K562 (cell line): ENCODE results near the gene CNDP1. TPM values are rescaled to one million over a fixed set of nuclear protein-coding genes. Genes with fewer than 3 reads are reported as not detected.

Source experiments
- ATAC-seq: fragments of 200-7000 bp; cut with Tn5 transposase; 3 replicates; pipeline ENCODE4 v1.9.1; 2020; ENCODE audit warnings: moderate library complexity
- BruUV-seq: library from RNA; stranded (reverse); fragments of 400-500 nt; replicated peaks from 2 replicates; lab custom pipeline; 2021; lab: Mats Ljungman, UMichigan
- CTCF ChIA-PET: fragments of 300-600 bp; formaldehyde crosslinking; extraction: SDS; loops from one replicate; lab custom pipeline; 2021; ENCODE audit warnings: low intra/inter-chr PET ratio; lab: Yijun Ruan, JAX
- POLR2A ChIA-PET: fragments of 300-600, 350-650 bp; sonication (Branson Sonifier 250); formaldehyde crosslinking; extraction: SDS; loops from one replicate; lab custom pipeline; 2021; ENCODE audit warnings: antibody characterized with exemption, inconsistent platforms; lab: Yijun Ruan, JAX
- DNase-seq, 4 experiments: peaks; one replicate each; pipeline versions ENCODE4 v3.0.0 to v3.0.0-alpha.2; 2011 to 2018; ENCODE audit warnings: low spot score in 3 of 4, mixed read lengths in 3 of 4; ENCODE audit errors: extremely low read depth in 1 of 4
- FAIRE-seq: peaks from 2 replicates; lab custom pipeline; 2011; peaks lifted over from hg19 to GRCh38; lab: Jason Lieb, UNC
- H2AFZ ChIP-seq: 2 replicates; pipeline ENCODE4 v1.6.0; 2011; ENCODE audit warnings: low read depth, low read length, control low read depth, inconsistent platforms
- H3K27ac ChIP-seq: fragments of 200-600 bp; 3 replicates; pipeline ENCODE4 v1.8.0; 2011; ENCODE audit warnings: low read depth, mild to moderate bottlenecking, control low read depth, inconsistent platforms, low read length, moderate library complexity, mixed read lengths; ENCODE audit errors: extremely low read depth
- H3K27me3 ChIP-seq, 2 experiments: fragments of 300-600 bp in 1 of 2; 2 replicates in 1 of 2; 3 replicates in 1 of 2; pipeline versions ENCODE4 v1.6.0 to v1.8.0; 2011; ENCODE audit warnings: inconsistent platforms in 2 of 2, low read length in 2 of 2, mild to moderate bottlenecking in 1 of 2, mixed read lengths in 1 of 2, moderate library complexity in 1 of 2; ENCODE audit not compliant: control insufficient read depth in 2 of 2, insufficient read depth in 2 of 2
- H3K36me3 ChIP-seq: fragments of 300-600 bp; 3 replicates; pipeline ENCODE4 v1.8.0; 2011; ENCODE audit warnings: mild to moderate bottlenecking, low read length, inconsistent platforms; ENCODE audit not compliant: control insufficient read depth, insufficient read depth
- H3K4me1 ChIP-seq, 2 experiments: fragments of 200-600 bp in 1 of 2; replicated peaks in 1 of 2; 2 replicates in 1 of 2; 3 replicates in 1 of 2; pipeline versions ENCODE4 v1.5.1 to v1.8.0; 2011; ENCODE audit warnings: inconsistent platforms in 2 of 2, low read length in 2 of 2, mild to moderate bottlenecking in 1 of 2, mixed read lengths in 1 of 2, moderate library complexity in 1 of 2; ENCODE audit not compliant: control insufficient read depth in 2 of 2, insufficient read depth in 2 of 2
- H3K4me2 ChIP-seq: 2 replicates; pipeline ENCODE4 v1.6.1; 2011; ENCODE audit warnings: low read length, control low read depth, inconsistent platforms, mixed read lengths; ENCODE audit not compliant: insufficient read depth
- H3K4me3 ChIP-seq: fragments of 200-600 bp; sonication (generic), shearing (Covaris generic); 2 replicates; pipeline ENCODE4 v1.5.1; 2016; ENCODE audit warnings: control low read depth, inconsistent platforms
- H3K79me2 ChIP-seq: fragments of 200-600 bp; 3 replicates; pipeline ENCODE4 v1.8.0; 2011; ENCODE audit warnings: low read length, inconsistent platforms; ENCODE audit not compliant: control insufficient read depth, insufficient read depth
- H3K9ac ChIP-seq, 2 experiments: 2 replicates each; pipeline versions ENCODE4 v1.6.0 to v1.6.1; 2011; ENCODE audit warnings: low read depth in 2 of 2, low read length in 2 of 2, control low read depth in 1 of 2, inconsistent platforms in 1 of 2, mild to moderate bottlenecking in 1 of 2, mixed read lengths in 1 of 2; ENCODE audit not compliant: insufficient read depth in 1 of 2
- H3K9me1 ChIP-seq: one replicate; pipeline ENCODE4 v1.6.0; 2011; ENCODE audit warnings: inconsistent platforms, mild to moderate bottlenecking, low read length, moderate library complexity; ENCODE audit not compliant: control insufficient read depth, insufficient read depth
- H3K9me3 ChIP-seq: replicated peaks from 2 replicates; pipeline ENCODE4 v1.5.1; 2011; ENCODE audit warnings: low read depth, low read length, inconsistent platforms; ENCODE audit not compliant: control insufficient read depth, insufficient read depth
- H4K20me1 ChIP-seq: replicated peaks from 2 replicates; pipeline ENCODE4 v1.6.1; 2011; ENCODE audit warnings: low read length, inconsistent platforms, mixed read lengths; ENCODE audit not compliant: control insufficient read depth, insufficient read depth
- BRD4 ChIP-seq: fragments of 200-600 bp; sonication (generic); IDR thresholded peaks from 2 replicates; pipeline ENCODE4 v1.6.1; 2017; ENCODE audit warnings: inconsistent platforms
- CEBPZ ChIP-seq: fragments of 150-350 bp; IDR thresholded peaks from 2 replicates; pipeline ENCODE4 v1.6.1; 2014; ENCODE audit warnings: low read depth, mild to moderate bottlenecking, low read length, borderline replicate concordance
- COPS2 ChIP-seq: fragments of 450-650 bp; conservative IDR thresholded peaks from 2 replicates; pipeline ENCODE4 v1.6.1; 2016; ENCODE audit warnings: mild to moderate bottlenecking, moderate library complexity
- FIP1L1 ChIP-seq: fragments of 200-400 bp; formaldehyde crosslinking; IDR thresholded peaks from 2 replicates; pipeline ENCODE4 v1.6.1; 2018; ENCODE audit warnings: mild to moderate bottlenecking, low read depth, low read length; ENCODE audit not compliant: poor library complexity, severe bottlenecking
- L3MBTL2 ChIP-seq: fragments of 450-650 bp; IDR thresholded peaks from 2 replicates; pipeline ENCODE4 v1.6.1; 2016; ENCODE audit warnings: mild to moderate bottlenecking, moderate library complexity
- MTF1 ChIP-seq: fragments of 250-450 bp; sonication (Bioruptor Pico); IDR thresholded peaks from 2 replicates; pipeline ENCODE4 v1.9.0; 2021; ENCODE audit warnings: moderate library complexity, mild to moderate bottlenecking, inconsistent platforms, borderline replicate concordance
- NEUROD1 ChIP-seq: fragments of 150-350 bp; IDR thresholded peaks from 2 replicates; pipeline ENCODE4 v1.6.1; 2014; ENCODE audit warnings: borderline replicate concordance, low read length, low read depth; ENCODE audit not compliant: partially characterized antibody
- RCOR1 ChIP-seq, 2 experiments: IDR thresholded peaks; 2 replicates each; pipeline ENCODE4 v1.6.1; 2012; ENCODE audit warnings: low read depth in 2 of 2, low read length in 2 of 2, borderline replicate concordance in 1 of 2, improper control_type of control experiment in 1 of 2
- SRSF7 ChIP-seq: fragments of 200-400 bp; formaldehyde crosslinking; optimal IDR thresholded peaks from 2 replicates; pipeline ENCODE3; 2017; ENCODE audit warnings: mild to moderate bottlenecking, low read depth, low read length
- ZNF140 ChIP-seq: fragments of 250-450 bp; sonication (Bioruptor Pico); IDR thresholded peaks from 2 replicates; pipeline ENCODE4 v1.8.0; 2021; ENCODE audit warnings: moderate library complexity, mild to moderate bottlenecking, inconsistent platforms
- ZNF217 ChIP-seq: sonication (generic); formaldehyde crosslinking; IDR thresholded peaks from 2 replicates; pipeline ENCODE4 v1.8.0; 2022; ENCODE audit warnings: mild to moderate bottlenecking, missing genetic modification reagents
- ZZZ3 ChIP-seq: fragments of 450-650 bp; IDR thresholded peaks from 2 replicates; pipeline ENCODE4 v1.6.1; 2016; ENCODE audit warnings: antibody characterized with exemption, mild to moderate bottlenecking, moderate library complexity
- WGBS: fragments of 100-300 bp; shearing (Covaris generic); methylation state at CpG from one replicate; pipeline ENCODE4 v1.1.6; 2016; ENCODE audit warnings: low coverage, mixed read lengths; ENCODE audit not compliant: insufficient coverage; ENCODE audit errors: missing lambda C conversion rate; 5-methylcytosine and 5-hydroxymethylcytosine counted together
- in situ Hi-C: fragments of 300-500 bp; cut with MboI; formaldehyde crosslinking; loops from 4 replicates; pipeline ENCODE4 v1.15.0; 2018; ENCODE audit warnings: inconsistent platforms, mixed read lengths
- intact Hi-C: fragments of 100-400 bp; cut with micrococcal nuclease; formaldehyde crosslinking; loops from 2 replicates; pipeline ENCODE4 v1.14.2; 2022
- polyA plus RNA-seq, 8 experiments: library from polyadenylated mRNA; depleted of rRNA in 4 of 8; stranded (reverse) in 5 of 8; unstranded in 3 of 8; fragments of >200 nt; fragmentation: Nextera tagmentation in 2 of 8; fragmentation: Illumina TruSeq in 1 of 8; extraction: Ambion mirVana in 2 of 8; extraction: Trizol in 1 of 8; gene quantifications; 2 replicates each; pipeline versions ENCODE4 v1.2.1 to v1.2.3, GENCODE V29; 2011 to 2014; ENCODE audit warnings: inconsistent platforms in 1 of 8, missing spikeins in 1 of 8
- total RNA-seq, 7 experiments: library from RNA; depleted of rRNA in 6 of 7; stranded (reverse); fragments of >200 nt in 6 of 7; fragmentation: Illumina TruSeq in 2 of 7; extraction: Trizol in 2 of 7; gene quantifications; 2 replicates each; pipeline versions ENCODE4 v1.2.1 to v1.2.3, GENCODE V29; 2011 to 2021; ENCODE audit warnings: low replicate concordance in 1 of 7
- TF ChIP-seq, protein P1 (sequence below), 2 experiments: IDR thresholded peaks; 2 replicates each; pipeline ENCODE4 v1.6.1; 2012; ENCODE audit warnings: improper control_type of control experiment in 2 of 2, low read depth in 2 of 2, low read length in 2 of 2, borderline replicate concordance in 1 of 2

CNDP1 gene
- total and polyA plus RNA-seq, 9 of the 15 experiments (the other 6 are each of a cell fraction or from before 2014, with no cell fraction given): not detected

DNA sequence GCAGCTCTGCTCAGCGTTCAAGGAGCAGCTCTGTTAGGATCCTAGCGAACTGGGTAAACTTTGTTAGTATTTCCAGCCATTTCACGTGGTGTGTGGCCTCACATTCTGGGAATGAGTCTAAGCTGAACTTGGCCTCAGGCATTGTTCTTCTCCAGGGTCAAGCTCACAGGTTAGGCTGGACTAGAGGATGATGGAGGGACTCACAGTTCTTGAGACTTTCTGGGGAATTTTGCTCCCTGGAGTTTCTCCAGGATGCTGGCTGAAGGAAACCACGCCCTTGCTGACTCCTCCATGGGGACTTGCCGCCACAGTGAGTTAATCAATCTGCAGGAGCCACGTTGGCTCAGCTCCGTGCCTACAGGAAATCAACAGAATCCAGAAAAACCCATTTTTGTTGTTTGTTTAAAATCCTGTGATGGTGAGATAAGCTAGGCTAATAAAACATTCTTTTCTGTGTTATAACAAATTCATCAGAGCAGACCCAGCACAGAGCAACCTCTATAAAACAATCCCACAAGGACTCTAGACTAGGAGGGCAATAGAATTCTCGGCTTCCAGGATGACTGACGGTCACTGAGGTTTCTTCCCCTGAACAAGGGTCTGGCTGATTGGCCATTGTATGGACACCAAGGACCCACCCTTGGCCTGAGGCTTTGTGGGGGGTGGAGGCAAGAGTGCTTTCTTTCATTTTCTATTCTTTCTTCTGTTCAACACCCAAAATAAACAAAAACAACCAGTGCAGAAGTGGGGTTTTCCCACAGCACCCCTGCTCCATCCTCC is 12.6 kb downstream of the CNDP1 start (continued):
- TF ChIP-seq, protein P1, sequence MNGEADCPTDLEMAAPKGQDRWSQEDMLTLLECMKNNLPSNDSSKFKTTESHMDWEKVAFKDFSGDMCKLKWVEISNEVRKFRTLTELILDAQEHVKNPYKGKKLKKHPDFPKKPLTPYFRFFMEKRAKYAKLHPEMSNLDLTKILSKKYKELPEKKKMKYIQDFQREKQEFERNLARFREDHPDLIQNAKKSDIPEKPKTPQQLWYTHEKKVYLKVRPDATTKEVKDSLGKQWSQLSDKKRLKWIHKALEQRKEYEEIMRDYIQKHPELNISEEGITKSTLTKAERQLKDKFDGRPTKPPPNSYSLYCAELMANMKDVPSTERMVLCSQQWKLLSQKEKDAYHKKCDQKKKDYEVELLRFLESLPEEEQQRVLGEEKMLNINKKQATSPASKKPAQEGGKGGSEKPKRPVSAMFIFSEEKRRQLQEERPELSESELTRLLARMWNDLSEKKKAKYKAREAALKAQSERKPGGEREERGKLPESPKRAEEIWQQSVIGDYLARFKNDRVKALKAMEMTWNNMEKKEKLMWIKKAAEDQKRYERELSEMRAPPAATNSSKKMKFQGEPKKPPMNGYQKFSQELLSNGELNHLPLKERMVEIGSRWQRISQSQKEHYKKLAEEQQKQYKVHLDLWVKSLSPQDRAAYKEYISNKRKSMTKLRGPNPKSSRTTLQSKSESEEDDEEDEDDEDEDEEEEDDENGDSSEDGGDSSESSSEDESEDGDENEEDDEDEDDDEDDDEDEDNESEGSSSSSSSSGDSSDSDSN (IDR thresholded peaks at IDR 0.05; ENCODE audit: borderline replicate concordance in 1 of 2, low read depth in 2 of 2, low read length in 2 of 2): no peak
- TF ChIP-seq FIP1L1: no peak
- no peak for TF ChIP-seq ZNF140 (CRISPR knock-in tag)
- TF ChIP-seq SRSF7: no peak
- TF ChIP-seq NEUROD1: no peak
- TF ChIP-seq ZNF217: no peak

DNA sequence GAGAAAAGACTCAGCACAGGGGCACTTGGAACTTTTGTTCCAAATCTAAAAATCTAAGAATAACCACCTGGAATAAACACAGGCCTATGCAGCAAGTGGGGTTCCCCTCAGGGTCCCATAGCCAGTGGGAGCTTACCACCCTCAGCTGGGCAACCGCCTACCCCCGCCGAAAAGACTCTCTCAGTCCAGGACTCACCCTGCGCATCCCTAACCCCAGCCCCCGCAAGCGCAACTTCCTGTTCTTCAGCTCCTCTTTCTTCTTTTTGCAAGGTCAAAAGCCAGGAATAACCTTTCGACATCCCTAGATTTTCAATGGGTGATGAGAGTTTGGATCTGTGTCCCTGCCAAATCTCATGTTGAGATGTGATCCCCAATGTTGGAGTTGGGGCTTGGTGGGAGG is 13.6 kb downstream of the CNDP1 start:
- no peak overlapping the region for H2AFZ ChIP-seq
- ATAC-seq (no peak), DNase-seq (no peak), FAIRE-seq (no peak)
- CTCF ChIA-PET: no interaction called here
- in situ Hi-C loops (no loop called here), intact Hi-C loops (no loop called here)
- H3K36me3 ChIP-seq: no peaks in the 10 kb centered on the region
- H3K9me1 ChIP-seq: no peaks in the 10 kb centered on the region
- no peak overlapping the region for H3K4me2 ChIP-seq
- peaks cover 6 to 23% of the 10 kb centered on the region in 2 experiments; a peak in 4 of 5 replicates for H3K27me3 ChIP-seq
- WGBS: 3% methylated on average over 5 of the region's 7 CpGs
- no peak overlapping the region for H3K4me3 ChIP-seq
- no peaks in the 10 kb centered on the region for H3K4me1 ChIP-seq
- H4K20me1 ChIP-seq: no peaks in the 10 kb centered on the region
- H3K79me2 ChIP-seq: no peaks in the 10 kb centered on the region
- POLR2A ChIA-PET: no interaction called here
- no TSS peak for BruUV-seq
- H3K27ac ChIP-seq: no peak overlapping the region
- no peak overlapping the region for H3K9ac ChIP-seq
- no peaks in the 10 kb centered on the region for H3K9me3 ChIP-seq
- TF ChIP-seq CEBPZ (no peak), L3MBTL2 (no peak), RCOR1 (IDR thresholded peaks at IDR 0.05; ENCODE audit: borderline replicate concordance in 1 of 2, low read depth in 2 of 2, low read length in 2 of 2) (no peak), COPS2 (no peak), MTF1 (CRISPR knock-in tag) (no peak), ZZZ3 (no peak), BRD4 (no peak)
